DOHH2 (cell line): ENCODE measurements around the gene COL1A2.

Experiments used
- H3F3A ChIP-seq: fragments of 200-600 bp; sonication (generic), shearing (Covaris generic); 2 replicates; pipeline ENCODE4 v1.6.0; 2016; ENCODE audit warnings: antibody characterized with exemption, mild to moderate bottlenecking; ENCODE audit not compliant: control insufficient read depth, insufficient read depth
- H3K27ac ChIP-seq: fragments of 200-600 bp; sonication (generic); 2 replicates; pipeline ENCODE4 v1.5.1; 2014; ENCODE audit warnings: low read depth, mild to moderate bottlenecking, low read length, moderate library complexity
- H3K27me3 ChIP-seq: fragments of 200-600 bp; sonication (generic); 2 replicates; pipeline ENCODE4 v1.6.1; 2014; ENCODE audit warnings: mild to moderate bottlenecking, low read length, mixed read lengths; ENCODE audit not compliant: control insufficient read depth
- H3K36me3 ChIP-seq: fragments of 200-600 bp; sonication (generic); 2 replicates; pipeline ENCODE4 v1.6.1; 2014; ENCODE audit warnings: mild to moderate bottlenecking, low read length, moderate library complexity, mixed read lengths; ENCODE audit not compliant: control insufficient read depth
- H3K4me1 ChIP-seq: fragments of 200-600 bp; sonication (generic); 2 replicates; pipeline ENCODE4 v1.6.1; 2014; ENCODE audit warnings: mild to moderate bottlenecking, low read length, mixed read lengths; ENCODE audit not compliant: control insufficient read depth
- H3K4me2 ChIP-seq: fragments of 200-600 bp; sonication (generic); 2 replicates; pipeline ENCODE4 v1.6.0; 2014; ENCODE audit warnings: mild to moderate bottlenecking, low read length, moderate library complexity
- H3K4me3 ChIP-seq: fragments of 200-600 bp; sonication (generic); 2 replicates; pipeline ENCODE4 v1.5.1; 2014; ENCODE audit warnings: mild to moderate bottlenecking, low read length, mixed read lengths
- H3K79me2 ChIP-seq: fragments of 200-600 bp; sonication (generic); 2 replicates; pipeline ENCODE4 v1.6.1; 2014; ENCODE audit warnings: mild to moderate bottlenecking, low read length, mixed read lengths; ENCODE audit not compliant: control insufficient read depth
- H3K9me2 ChIP-seq: fragments of 200-600 bp; sonication (generic); replicated peaks from 2 replicates; pipeline ENCODE4 v1.6.1; 2014; ENCODE audit warnings: mild to moderate bottlenecking, low read length, mixed read lengths; ENCODE audit not compliant: control insufficient read depth
- H3K9me3 ChIP-seq: fragments of 200-600 bp; sonication (generic); 2 replicates; pipeline ENCODE4 v1.6.1; 2014; ENCODE audit warnings: antibody characterized with exemption, low read length, mixed read lengths; ENCODE audit not compliant: control insufficient read depth, insufficient read depth
- H4K20me1 ChIP-seq: fragments of 200-600 bp; sonication (generic); 2 replicates; pipeline ENCODE4 v1.6.0; 2014; ENCODE audit warnings: low read depth, mild to moderate bottlenecking, antibody characterized with exemption, low read length, moderate library complexity; ENCODE audit not compliant: control insufficient read depth, insufficient read depth
- CTCF ChIP-seq: fragments of 200-600 bp; sonication (generic); IDR thresholded peaks from one replicate; pipeline ENCODE4 v1.5.1; 2014; ENCODE audit warnings: antibody characterized with exemption, mild to moderate bottlenecking, low read depth, low read length; ENCODE audit not compliant: poor library complexity, severe bottlenecking
- EZH2phosphoT487 ChIP-seq: fragments of 200-600 bp; sonication (generic); IDR thresholded peaks from 2 replicates; pipeline ENCODE4 v1.6.1; 2017; ENCODE audit warnings: borderline replicate concordance, mild to moderate bottlenecking, antibody characterized with exemption, low read length, moderate library complexity, mixed read lengths

Gene COL1A2

GRCh38 chr7:94439893-94440381, 45.2 kb downstream of the COL1A2 start:
- no peaks in the 10 kb centered on the region for H3F3A ChIP-seq
- no peak for TF ChIP-seq CTCF
- TF ChIP-seq EZH2phosphoT487, result no peak
- H4K20me1 ChIP-seq, result no peaks in the 10 kb centered on the region
- no peaks in the 10 kb centered on the region for H3K9me3 ChIP-seq
- no peaks in the 10 kb centered on the region for H3K9me2 ChIP-seq
- H3K79me2 ChIP-seq, result no peaks in the 10 kb centered on the region
- no peak overlapping the region for H3K4me2 ChIP-seq
- no peaks in the 10 kb centered on the region for H3K36me3 ChIP-seq
- no peaks in the 10 kb centered on the region for H3K4me1 ChIP-seq
- H3K27ac ChIP-seq, result no peak overlapping the region
- no peak overlapping the region for H3K4me3 ChIP-seq
- peaks cover 24% of the 10 kb centered on the region for H3K27me3 ChIP-seq

- no peaks in the 10 kb centered on the region for H4K20me1 ChIP-seq
- no peaks in the 10 kb centered on the region for H3F3A ChIP-seq
- H3K27me3 ChIP-seq, result peaks cover 30% of the 10 kb centered on the region
- no peaks in the 10 kb centered on the region for H3K9me3 ChIP-seq
- H3K4me2 ChIP-seq, result no peak overlapping the region
- H3K4me1 ChIP-seq, result no peaks in the 10 kb centered on the region
- H3K4me3 ChIP-seq, result no peak overlapping the region
- TF ChIP-seq EZH2phosphoT487 (no peak), CTCF (no peak)
- H3K36me3 ChIP-seq, result no peaks in the 10 kb centered on the region
- H3K27ac ChIP-seq, result no peak overlapping the region
- no peaks in the 10 kb centered on the region for H3K9me2 ChIP-seq
- H3K79me2 ChIP-seq, result no peaks in the 10 kb centered on the region
Measured at GRCh38 chr7:94440451-94441039, 45.9 kb downstream of the COL1A2 start.

GRCh38 chr7:94441138-94441537, 46.4 kb downstream of the COL1A2 start:
- TF ChIP-seq CTCF (no peak), EZH2phosphoT487 (no peak)
- no peaks in the 10 kb centered on the region for H3K9me3 ChIP-seq
- H3K4me2 ChIP-seq, result no peak overlapping the region
- H3K27ac ChIP-seq, result no peak overlapping the region
- H3K9me2 ChIP-seq, result no peaks in the 10 kb centered on the region
- H3F3A ChIP-seq, result no peaks in the 10 kb centered on the region
- H3K27me3 ChIP-seq, result peaks cover 36% of the 10 kb centered on the region
- no peaks in the 10 kb centered on the region for H3K36me3 ChIP-seq
- no peak overlapping the region for H3K4me3 ChIP-seq
- H3K4me1 ChIP-seq, result no peaks in the 10 kb centered on the region
- H4K20me1 ChIP-seq, result no peaks in the 10 kb centered on the region
- no peaks in the 10 kb centered on the region for H3K79me2 ChIP-seq
